SH-SY5Y (cell line): Measurements from ENCODE around the gene DIRAS1.

ENCODE experiments used
- GATA2 ChIP-seq: IDR thresholded peaks from 2 replicates; pipeline ENCODE4 v1.6.1; 2011; ENCODE audit warnings: mild to moderate bottlenecking, low read depth, low read length
- GATA3 ChIP-seq: IDR thresholded peaks from 2 replicates; pipeline ENCODE4 v1.6.1; 2011; ENCODE audit warnings: low read depth, mild to moderate bottlenecking, low read length, moderate library complexity

Gene DIRAS1

DNA sequence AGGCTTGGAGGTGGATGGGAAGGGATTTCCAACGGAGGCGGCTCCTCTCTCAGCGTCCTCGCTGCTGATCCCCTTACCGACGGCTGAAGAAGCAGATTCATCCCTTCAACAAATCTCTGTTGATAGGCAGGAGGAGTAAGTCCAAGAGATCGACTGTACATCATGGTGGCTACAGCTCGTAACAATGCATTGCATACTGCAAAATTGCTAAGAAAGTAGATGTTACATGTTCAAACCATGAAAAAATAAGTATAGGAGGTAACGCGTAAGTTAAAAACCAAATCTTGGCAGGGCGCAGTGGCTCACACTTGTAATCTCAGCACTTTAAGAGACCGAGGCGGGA, 19.1 kb upstream of the DIRAS1 start:
- TF ChIP-seq GATA2, result no peak

DNA sequence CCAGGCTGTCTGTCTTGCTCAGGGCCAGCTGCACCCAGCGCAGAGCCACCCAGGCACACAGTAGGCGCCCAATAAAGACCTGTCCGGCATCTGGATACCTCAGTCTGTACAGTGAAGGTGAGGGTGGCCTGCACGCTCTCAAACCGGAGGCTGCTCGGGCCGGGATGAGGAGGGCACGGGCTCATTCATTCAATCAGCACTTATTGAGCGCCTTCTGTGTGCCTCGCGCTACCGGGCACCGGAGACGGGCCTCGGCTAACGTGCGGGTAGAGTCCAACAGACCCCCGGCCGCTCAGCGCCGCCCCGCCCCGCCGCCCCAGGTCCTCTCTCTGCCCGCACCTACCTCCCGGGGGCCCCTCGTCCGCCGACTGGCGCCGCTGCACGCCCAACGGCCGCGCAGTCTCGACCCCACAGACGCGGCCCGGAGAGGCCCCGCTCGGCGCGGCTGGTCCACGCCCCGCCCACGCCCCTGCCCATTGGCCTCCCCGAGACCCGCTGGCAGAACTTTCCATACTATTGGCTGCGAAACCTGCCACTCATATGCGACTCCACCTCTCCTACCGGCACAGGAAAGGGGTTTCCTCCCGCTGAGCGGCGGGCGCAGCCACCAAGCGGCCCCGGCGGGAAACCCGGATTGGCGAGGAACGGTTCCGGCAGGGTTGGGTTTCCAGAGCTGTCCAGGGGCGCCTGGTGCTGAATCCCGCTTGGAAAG, 18.6 kb upstream of the DIRAS1 start, which contains the start of gene SLC39A3:
TSS of gene SLC39A3 (minus strand) at position 416 of the 712 bp plus-strand sequence. CDS start 2,760 bp downstream, outside the sequence.
- TF ChIP-seq GATA3 (no peak), GATA2 (no peak)

DNA sequence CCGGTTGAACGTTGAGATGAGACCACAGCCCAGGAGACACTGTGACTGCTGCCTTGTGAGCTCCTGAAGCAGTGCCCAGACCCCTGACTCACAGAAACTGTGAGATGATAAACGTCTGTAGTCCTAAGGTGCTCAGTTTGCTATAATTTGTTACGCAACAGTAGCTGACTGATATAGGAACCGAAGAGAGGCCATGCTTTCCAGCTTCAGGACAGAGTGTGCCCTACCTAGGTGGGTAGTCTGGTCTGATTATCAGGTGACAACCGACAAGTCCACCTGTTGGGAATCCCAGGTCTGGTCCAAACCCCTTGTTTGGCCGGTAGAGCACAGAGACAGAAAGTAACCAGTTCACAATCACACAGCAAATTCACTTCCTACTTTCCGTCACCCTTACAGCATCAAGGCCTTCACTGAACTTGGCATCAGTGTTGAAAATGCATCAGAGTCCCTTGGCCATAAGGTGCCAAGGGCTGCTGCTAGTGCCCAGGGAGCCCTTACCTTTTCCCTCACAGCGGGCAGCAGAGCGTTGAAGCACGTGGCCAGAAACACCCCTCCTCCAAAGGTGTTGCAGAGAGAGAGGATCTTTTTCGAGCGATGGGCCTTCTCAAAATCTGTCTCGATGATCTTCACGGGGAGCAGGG, 15.5 kb upstream of the DIRAS1 start:
- TF ChIP-seq GATA2 (no peak), GATA3 (no peak)

DNA sequence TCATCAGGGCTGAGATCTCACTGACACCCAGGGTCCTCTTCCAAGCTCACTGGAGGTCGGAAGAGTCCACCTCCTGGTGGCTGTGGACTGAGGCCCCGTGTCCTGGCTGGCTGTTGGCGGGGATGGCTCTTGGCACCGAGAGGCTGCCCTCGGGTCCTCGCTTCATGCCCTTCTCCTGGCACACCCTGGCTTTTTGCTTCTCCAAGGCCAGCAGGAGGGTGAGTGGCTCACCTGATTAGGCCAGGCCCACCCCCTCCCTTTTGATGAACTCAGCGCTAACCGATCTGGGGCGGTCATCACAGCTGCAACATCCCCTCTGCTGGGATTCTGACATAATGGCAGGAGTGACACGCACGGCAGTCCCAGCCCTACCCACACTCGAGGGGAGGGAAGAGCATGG, 14.2 kb upstream of the DIRAS1 start:
- no peak for TF ChIP-seq GATA2
- TF ChIP-seq GATA3, result no peak

DNA sequence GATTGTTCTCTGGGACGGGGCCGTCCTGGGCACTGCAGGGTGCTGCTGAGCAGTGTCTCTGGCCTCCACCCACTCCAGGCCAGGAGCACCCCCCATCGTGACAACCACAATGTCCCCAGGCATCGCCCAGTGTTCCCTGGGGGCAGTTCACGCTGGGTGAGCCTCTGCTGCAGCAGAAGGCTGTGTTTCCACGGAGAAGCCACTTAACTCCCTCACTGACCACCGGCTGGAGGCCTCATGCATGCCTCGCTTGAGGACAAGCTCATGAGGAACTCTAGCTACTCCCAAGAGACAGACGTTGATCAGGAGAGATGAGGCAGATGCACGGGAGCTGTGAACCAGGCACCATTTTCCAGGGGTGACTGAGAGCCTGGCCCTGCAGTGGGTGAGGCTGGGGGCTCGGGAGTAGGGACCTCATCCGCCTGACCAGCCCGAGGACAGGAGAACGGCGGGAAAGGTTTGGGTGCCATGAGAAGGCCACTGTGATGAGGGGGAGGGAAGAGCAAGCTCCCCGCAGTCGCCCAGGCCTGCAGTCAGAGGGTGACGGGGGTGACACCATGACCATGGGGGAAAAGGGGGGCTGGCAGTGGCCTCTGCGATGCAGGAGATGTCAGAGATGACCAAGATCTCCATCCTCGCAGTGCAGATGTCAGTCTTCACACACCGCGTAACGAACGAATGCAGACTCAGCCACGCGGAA, 13.6 kb upstream of the DIRAS1 start:
- TF ChIP-seq GATA3, result no peak

DNA sequence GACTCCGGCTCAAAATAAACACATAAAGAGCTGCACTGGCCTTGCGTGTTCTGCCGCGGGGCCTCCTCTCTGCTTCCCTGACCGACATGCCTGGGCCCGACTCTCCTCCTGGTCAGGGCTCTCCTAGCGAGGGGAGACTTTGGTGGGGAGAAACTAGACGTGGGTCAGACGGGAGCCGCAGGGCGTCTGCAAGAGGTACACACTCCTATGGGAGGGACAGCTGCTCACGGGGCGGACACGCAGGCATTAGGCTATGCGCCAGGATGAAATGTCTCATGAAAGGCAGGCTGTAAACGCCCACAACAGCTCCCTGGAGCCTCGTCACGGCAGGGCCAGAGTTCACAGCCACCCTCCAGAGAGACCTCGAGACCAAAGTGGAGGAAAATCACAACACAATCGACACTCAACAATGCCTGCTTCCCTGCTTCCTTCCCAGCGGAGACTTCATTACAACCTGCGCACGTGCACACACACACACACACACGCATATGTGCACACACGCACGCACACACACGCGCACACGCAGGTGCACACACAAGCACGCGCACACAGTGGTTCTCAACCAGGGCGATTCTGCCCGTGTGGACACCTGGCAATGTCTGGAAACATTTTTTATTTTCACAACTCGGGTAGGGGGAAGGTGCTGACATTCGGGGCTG, 12.9 kb upstream of the DIRAS1 start:
- TF ChIP-seq GATA3 (no peak), GATA2 (no peak)

DNA sequence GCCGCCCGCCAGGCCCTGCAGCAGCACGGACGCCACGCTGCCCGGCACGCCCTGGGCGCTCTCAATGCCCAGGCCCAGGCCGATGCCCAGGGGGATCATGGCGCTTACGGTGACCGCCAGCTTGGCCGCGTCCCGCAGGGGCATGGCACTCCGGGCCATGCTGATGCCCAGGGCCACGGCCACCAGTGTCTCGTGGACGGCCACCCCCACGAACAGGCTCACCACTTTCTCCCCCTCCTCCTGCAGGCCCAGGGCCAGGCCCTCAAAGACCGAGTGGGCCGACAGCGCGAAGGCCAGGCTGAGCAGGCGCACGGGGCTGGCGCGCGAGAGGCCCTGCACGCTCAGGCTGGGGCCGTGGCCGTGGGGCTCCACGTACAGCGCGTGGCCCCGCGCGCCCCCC, 11.7 kb upstream of the DIRAS1 start:
- TF ChIP-seq GATA2 (no peak), GATA3 (no peak)

DNA sequence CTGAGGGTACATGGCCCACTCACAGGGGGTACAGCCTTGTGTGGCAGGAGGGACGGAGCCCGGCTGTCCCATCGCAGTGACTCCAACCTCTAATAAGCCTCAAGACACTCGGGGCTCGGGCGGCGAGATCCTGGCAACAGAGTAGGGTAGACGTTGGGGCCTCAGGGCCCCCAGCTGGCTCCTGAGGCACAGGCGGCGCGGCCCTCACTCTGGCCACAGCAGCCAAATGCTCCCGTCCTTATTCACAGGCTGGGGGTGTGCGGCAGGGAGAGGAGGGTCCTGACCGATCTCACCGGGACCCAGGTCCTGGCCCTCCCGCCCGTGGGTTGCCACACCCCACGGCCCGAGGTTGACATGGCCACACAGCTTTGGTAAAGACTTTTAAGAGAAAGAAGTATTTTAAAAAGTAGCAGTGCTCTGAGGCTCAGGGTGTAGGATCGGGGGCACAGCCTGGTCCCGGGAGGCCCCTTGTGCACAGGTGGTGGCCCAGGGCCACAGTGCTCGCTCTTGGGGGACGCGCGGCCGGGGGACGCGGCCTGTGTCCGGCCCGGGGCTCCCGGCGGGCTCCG, 11.1 kb upstream of the DIRAS1 start:
- TF ChIP-seq GATA3, result no peak
- TF ChIP-seq GATA2, result no peak

DNA sequence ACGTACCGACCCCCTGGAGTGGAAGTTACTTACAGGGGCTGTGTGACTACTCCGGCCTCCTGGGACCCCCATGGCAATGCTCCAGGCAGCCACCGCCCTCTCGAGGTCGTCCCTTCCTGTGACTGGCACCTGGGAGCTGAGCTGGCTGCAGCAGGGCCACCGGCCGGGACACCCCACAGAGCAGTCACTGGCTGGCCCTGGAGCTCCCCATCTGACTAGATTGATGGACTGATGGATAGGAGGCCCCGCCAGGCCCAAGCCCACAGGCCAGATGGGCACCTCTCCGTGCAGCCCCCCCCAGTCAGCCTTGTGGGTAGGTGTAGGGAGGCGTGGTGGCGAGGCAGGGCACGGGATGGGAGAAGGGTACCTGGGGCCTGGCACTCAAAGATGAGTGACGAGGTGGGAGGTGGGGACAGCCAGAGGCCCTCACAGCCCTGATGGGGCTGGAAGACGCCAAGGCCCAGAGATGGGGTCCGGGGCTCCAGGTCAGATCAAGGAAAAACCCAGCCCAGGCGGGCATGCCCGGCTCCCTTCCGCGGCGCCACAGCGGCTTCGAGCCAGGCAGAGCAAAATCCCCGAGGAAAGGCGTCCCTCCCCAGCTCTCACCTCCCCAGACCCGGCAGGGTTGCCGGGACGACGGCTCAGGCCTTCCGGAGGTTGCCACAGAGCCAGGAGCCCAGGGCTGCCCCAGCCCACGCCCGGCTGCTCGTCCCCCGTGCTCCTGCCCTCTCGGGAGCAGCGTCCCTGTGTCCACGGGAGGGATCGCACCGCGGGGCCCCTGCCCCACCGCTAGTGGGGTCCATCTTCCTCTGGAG, 10.2 kb upstream of the DIRAS1 start:
- no peak for TF ChIP-seq GATA3
- no peak for TF ChIP-seq GATA2

DNA sequence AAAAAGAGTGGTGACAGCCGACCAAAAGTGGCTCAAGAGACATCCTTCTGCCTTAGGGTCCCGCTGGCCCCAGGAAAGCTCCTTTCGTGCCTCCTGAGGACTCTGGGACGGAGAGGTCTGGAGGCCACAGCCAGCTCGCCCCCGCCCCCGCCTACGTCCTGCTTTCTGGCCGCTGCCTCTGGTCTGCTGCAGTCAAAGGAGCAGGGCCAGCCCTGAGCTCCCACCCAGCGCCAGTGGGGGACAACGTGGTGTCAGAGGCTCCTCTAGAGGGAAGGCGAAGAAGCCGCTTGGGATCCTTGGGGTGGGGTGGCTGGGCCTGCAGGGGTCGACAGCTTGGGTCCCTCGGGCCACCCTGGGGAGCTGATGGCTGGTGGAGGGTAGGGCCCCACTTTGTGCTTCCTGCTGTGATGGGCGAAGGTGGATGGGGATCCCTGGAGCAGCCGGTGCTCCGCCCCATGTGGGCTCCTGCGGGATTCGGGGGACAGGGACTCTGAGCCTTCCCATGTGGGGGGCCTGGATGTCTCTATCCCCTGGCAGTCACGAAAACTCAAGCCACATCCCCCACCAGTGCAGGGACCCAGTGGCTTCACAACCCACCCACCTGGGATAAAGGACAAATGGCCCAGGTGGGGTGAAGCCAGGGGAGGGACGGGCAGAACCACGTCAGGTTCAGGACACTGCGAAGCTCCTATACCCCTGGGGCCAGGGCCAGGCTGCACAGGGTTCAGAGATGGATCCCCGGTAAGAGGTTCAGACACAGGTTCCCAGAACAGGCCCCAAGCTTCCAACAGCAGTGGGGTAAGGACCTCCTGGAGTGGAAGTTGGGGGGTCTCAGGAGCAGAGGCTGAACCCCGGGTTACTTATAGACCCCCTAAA, 9.0 kb upstream of the DIRAS1 start:
- TF ChIP-seq GATA3, result no peak
- no peak for TF ChIP-seq GATA2

DNA sequence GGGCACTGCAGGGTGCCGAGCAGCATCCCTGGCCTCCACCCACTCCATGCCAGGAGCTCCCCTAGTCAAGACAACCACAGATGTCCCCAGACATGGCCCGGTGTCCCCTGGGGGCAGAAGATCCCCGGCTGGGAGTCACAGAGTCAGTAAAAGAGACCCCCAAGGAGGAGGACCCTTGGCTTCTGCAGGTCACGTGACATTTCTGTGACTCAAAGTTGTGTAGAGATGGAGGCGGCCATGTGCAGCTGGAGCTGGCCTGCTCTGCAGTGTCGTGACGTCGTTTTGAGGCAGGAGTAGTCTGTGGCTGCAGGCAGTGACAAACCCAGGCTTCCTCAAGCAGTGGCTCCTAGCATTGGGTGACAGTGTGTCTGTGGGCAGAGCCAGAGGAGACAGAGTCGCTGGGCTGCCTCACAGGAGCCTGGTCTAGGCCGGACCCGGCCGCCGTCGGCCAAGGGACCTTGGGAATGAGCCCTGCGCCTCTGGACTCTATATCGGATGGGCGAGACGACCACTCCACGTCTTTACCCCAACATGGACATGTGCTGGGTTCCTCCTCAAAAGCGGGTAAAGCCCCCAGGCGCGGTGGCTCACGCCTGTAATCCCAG, 7.7 kb upstream of the DIRAS1 start:
- TF ChIP-seq GATA3, result no peak
- TF ChIP-seq GATA2, result no peak

DNA sequence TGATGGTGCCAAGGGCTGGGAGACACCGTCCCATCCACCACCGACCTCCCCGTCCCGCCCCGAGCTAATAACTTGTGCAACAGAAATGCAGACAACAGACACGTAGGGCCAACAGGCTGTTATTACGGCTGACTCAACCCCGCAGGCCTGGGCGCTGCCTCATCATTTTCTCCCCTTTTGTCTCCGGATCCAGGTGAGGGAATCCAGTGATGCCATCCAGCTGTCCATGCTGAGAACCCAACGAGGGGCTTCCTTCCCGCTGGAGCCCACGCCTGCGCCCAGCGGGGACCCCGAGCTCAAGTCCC, 6.4 kb upstream of the DIRAS1 start:
- TF ChIP-seq GATA2, result no peak
- no peak for TF ChIP-seq GATA3

DNA sequence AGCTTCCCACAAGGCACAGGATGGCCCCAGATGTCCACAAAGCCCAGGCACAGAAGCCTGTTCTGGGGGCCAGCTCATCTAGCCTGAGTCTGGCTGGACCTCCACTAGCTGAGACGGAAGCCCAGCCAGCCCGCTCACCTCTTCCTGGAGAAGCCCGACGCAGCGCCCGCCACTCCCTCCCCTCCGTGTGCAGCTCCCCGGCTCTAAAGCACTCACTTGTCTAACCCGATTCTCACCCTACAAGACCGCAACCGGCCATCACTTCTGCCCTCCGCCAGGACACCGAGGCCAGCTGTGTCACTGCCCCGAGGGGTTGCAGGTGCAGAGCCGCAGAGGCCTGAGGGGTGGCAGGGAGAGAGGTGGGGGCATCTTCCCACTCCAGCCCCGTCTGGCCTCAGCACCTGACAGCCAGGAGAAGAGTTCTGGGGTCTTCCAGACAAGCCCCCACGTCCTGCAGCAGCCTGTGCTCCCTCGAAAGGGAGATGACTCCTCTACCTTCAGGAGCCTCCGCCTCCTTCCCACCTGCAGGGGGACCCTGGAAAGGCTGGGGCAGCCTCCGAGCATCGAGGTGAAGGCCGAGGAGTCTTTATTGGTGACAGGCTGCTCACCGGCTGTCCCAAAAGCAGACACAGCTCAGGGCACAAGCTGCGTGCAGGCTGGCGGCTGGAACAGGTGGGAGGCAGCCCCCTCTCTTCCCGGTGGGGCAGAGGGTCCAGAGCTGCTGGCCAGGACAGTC, 5.9 kb upstream of the DIRAS1 start:
- no peak for TF ChIP-seq GATA3
- TF ChIP-seq GATA2, result no peak
